Activated effector memory CD4-positive, alpha-beta T cell treated with anti-CD3 and anti-CD28 coated beads, Interleukin-2, amount 50 U/mL, for 16 hours (primary cell): Measurements from ENCODE around the gene PCA3.

Experiments used
- DNase-seq: peaks from one replicate; pipeline ENCODE4 v3.0.0-alpha.2; 2020

Gene PCA3

DNA sequence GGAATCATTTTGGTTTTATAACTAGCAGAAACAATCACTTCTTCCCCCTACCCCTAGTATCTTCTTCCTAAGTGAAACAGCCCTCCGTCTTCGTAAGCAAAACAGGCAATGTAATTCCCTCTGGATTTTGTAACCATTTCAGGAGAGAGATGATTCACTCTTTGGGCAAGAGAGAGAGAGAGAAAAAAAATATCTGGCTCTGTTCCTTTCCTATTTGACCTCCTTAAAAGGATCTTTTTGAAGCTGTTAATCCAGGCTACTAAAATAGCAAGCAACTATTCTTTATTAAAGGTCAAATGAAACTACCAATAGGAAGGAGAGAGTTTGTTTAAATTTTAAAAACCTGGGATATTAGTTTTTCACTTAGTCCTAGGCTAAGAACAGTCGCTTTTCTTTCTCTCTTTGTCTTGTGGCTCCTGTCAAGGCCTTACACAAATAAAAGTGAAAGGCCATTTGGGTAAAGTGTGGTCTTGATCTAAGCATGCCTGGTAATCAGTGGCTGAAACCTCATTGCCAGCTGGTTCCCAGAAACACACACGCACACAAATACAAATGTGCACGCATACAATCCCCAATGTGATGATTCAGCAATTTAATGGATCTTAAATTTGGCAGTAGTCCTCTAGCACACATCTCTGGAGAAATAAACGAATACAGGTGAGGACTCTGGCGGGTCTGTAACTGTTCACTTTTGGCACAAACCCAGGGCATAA, 71.5 kb downstream of the PCA3 start:
- DNase-seq: no peak
